GM18499 (cell line): ENCODE data around the gene LRRC8A.
"Not testable (repeated sequence)": the region's sequence is repeated elsewhere in the genome, so short reads cannot be mapped to it uniquely, and the experiment has no call there.

ENCODE experiments used
- ATAC-seq: cut with Tn5 transposase; IDR thresholded peaks from one replicate; pipeline ENCODE4 v1.9.1; 2021; ENCODE audit warnings: moderate number of reproducible peaks; ENCODE audit not compliant: insufficient read depth, unreplicated experiment

The LRRC8A gene

GRCh38 chr9:128919402-128920089 lies 37.6 kb downstream of the LRRC8A start:
- no peak for ATAC-seq

GRCh38 chr9:128920381-128921058 lies 38.6 kb downstream of the LRRC8A start, which contains the start of gene PHYHD1:
Gene PHYHD1, plus strand, starts transcription at chr9:128920982. Its CDS starts 1,342 bp downstream, at chr9:128922324.
- ATAC-seq: no peak

GRCh38 chr9:128921881-128922763 lies 40.2 kb downstream of the LRRC8A start:
- no peak for ATAC-seq

GRCh38 chr9:128923493-128923883 lies 41.6 kb downstream of the LRRC8A start:
- ATAC-seq: no peak

GRCh38 chr9:128927731-128928411 lies 45.9 kb downstream of the LRRC8A start:
- no peak for ATAC-seq

GRCh38 chr9:128928624-128929023 lies 46.7 kb downstream of the LRRC8A start:
- no peak for ATAC-seq

- no peak for ATAC-seq
Measured at GRCh38 chr9:128929560-128929959, 47.6 kb downstream of the LRRC8A start.

- ATAC-seq: no peak
Measured at GRCh38 chr9:128933731-128934130, 51.8 kb downstream of the LRRC8A start.

GRCh38 chr9:128936171-128936865 lies 54.4 kb downstream of the LRRC8A start:
- ATAC-seq: no peak

- no peak for ATAC-seq
Measured at GRCh38 chr9:128937310-128938165, 55.6 kb downstream of the LRRC8A start.

- no peak for ATAC-seq
Measured at GRCh38 chr9:128940271-128940921, 58.5 kb downstream of the LRRC8A start.

- ATAC-seq: no peak
Measured at GRCh38 chr9:128940946-128941755, 59.2 kb downstream of the LRRC8A start.

- ATAC-seq: no peak
Measured at GRCh38 chr9:128943832-128944620, 62.1 kb downstream of the LRRC8A start.

- ATAC-seq: not testable (repeated sequence)
Measured at GRCh38 chr9:128944966-128945365, 63.0 kb downstream of the LRRC8A start.

- no peak for ATAC-seq
Measured at GRCh38 chr9:128945798-128946501, 64.0 kb downstream of the LRRC8A start.
